ENCODE measurements around the gene MYL12A.

DNA sequence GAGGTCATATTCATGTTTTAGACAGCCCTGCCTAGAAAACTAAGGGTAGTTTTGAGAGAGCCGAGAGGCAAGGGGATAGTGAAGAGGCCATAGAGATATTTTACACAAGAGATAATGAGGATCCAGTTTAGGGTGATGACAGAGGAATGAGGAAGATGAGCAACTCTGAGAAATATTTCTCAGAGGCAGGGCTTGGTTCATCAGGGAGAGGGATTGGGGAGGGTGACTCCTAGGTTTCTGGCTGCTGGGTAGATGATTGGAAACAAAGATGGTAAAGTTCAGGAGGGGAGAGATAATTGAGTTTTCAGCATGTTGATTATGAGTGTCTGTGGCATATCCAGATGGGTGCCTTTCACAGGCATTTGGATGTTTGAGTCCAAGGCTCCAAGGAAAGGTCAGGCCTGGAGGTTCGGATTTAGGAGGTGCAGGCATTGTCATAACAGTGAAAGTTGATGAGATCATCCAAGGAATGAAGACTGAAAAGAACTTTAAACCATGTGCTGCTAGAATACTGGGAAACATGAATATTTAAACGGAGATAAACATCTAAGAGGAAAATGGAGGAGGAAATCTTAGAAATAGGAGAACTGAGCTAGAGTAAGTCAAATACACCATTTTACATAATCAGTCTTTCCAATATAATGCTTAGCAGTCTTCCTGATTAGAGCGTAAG lies 21.8 kb downstream of the MYL12A start:
- no peak for TF ChIP-seq POLR2A (IDR thresholded peaks at IDR 0.05; ENCODE audit: low read depth)
- no peak for TF ChIP-seq CTCF (IDR thresholded peaks at IDR 0.05)
- TF ChIP-seq POLR2AphosphoS5 (IDR thresholded peaks at IDR 0.05): no peak
